Measurements from ENCODE around the gene C21orf91. TPM values are rescaled to one million over a fixed set of nuclear protein-coding genes. Genes with fewer than 3 reads are reported as not detected.

Gene C21orf91
- total and polyA plus RNA-seq, 2 experiments from 2014 or later: 10.9 to 20.0 TPM

GRCh38 chr21:17746920-17747319 lies 72.2 kb downstream of the C21orf91 start:
- Mint-ChIP-seq H3K9me3 (peaks cover 42% of the 10 kb centered on the region), H3K4me3 (no peak overlapping the region), H3K27ac (no peak overlapping the region), H3K36me3 (ENCODE audit: low read depth) (peaks cover 7% of the 10 kb centered on the region; the same call in 2 of the 3 replicates), H3K27me3 (ENCODE audit: insufficient read depth, low read depth, poor library complexity) (peaks cover 4% of the 10 kb centered on the region), H3K4me1 (no peaks in the 10 kb centered on the region)
- no peaks in the 10 kb centered on the region for H3F3A ChIP-seq (replicated peaks; ENCODE audit: low read depth)
- no peaks in the 10 kb centered on the region for H3K27me3 ChIP-seq (ENCODE audit: insufficient read depth)
- no peak overlapping the region for H3K4me2 ChIP-seq
- H2AFZ ChIP-seq: no peak overlapping the region
- no peaks in the 10 kb centered on the region for H4K20me1 ChIP-seq (replicated peaks; ENCODE audit: insufficient read depth)
- TF ChIP-seq POLR2AphosphoS5 (IDR thresholded peaks at IDR 0.05; ENCODE audit: low read depth) (no peak), ZNF114 (CRISPR knock-in tag; IDR thresholded peaks at IDR 0.05) (no peak), CTCF (conservative IDR thresholded peaks at IDR 0.05; ENCODE audit: low read depth in 2 of 2) (no peak), ZNF331 (CRISPR knock-in tag; IDR thresholded peaks at IDR 0.05; ENCODE audit: low read depth) (no peak), JUNB (IDR thresholded peaks at IDR 0.05; ENCODE audit: unreplicated experiment) (no peak), CREB1 (CRISPR knock-in tag; IDR thresholded peaks at IDR 0.05; ENCODE audit: low read depth) (no peak), NANOG (IDR thresholded peaks at IDR 0.05; ENCODE audit: borderline replicate concordance) (no peak), STAT1 (IDR thresholded peaks at IDR 0.05; ENCODE audit: unreplicated experiment) (no peak), EZH2 (IDR thresholded peaks at IDR 0.05; ENCODE audit: low read depth, unreplicated experiment) (no peak), ZNF462 (CRISPR knock-in tag; IDR thresholded peaks at IDR 0.05) (no peak), EZH2phosphoT487 (IDR thresholded peaks at IDR 0.05; ENCODE audit: unreplicated experiment) (no peak), ETS1 (IDR thresholded peaks at IDR 0.05) (no peak)
- TF ChIP-seq, protein P1, sequence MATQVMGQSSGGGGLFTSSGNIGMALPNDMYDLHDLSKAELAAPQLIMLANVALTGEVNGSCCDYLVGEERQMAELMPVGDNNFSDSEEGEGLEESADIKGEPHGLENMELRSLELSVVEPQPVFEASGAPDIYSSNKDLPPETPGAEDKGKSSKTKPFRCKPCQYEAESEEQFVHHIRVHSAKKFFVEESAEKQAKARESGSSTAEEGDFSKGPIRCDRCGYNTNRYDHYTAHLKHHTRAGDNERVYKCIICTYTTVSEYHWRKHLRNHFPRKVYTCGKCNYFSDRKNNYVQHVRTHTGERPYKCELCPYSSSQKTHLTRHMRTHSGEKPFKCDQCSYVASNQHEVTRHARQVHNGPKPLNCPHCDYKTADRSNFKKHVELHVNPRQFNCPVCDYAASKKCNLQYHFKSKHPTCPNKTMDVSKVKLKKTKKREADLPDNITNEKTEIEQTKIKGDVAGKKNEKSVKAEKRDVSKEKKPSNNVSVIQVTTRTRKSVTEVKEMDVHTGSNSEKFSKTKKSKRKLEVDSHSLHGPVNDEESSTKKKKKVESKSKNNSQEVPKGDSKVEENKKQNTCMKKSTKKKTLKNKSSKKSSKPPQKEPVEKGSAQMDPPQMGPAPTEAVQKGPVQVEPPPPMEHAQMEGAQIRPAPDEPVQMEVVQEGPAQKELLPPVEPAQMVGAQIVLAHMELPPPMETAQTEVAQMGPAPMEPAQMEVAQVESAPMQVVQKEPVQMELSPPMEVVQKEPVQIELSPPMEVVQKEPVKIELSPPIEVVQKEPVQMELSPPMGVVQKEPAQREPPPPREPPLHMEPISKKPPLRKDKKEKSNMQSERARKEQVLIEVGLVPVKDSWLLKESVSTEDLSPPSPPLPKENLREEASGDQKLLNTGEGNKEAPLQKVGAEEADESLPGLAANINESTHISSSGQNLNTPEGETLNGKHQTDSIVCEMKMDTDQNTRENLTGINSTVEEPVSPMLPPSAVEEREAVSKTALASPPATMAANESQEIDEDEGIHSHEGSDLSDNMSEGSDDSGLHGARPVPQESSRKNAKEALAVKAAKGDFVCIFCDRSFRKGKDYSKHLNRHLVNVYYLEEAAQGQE (IDR thresholded peaks at IDR 0.05; ENCODE audit: unreplicated experiment): no peak
- no peaks in the 10 kb centered on the region for H3K4me1 ChIP-seq (ENCODE audit: insufficient read depth)
- no peaks in the 10 kb centered on the region for H3K79me2 ChIP-seq (replicated peaks; ENCODE audit: insufficient read depth)
- DNase-seq (ENCODE audit: low spot score): no peak
- H3K4me3 ChIP-seq: no peak overlapping the region
- H3K36me3 ChIP-seq (ENCODE audit: insufficient read depth): no peaks in the 10 kb centered on the region
- H3K27ac ChIP-seq (ENCODE audit: low read depth): no peak overlapping the region
- no peaks in the 10 kb centered on the region for H3K9me2 ChIP-seq (ENCODE audit: insufficient read depth)
- ATAC-seq: no peak

All from GM23338 (cell line).